Panc1 (cell line): ENCODE results near the gene NPY1R. TPM values are rescaled to one million over a fixed set of nuclear protein-coding genes. Genes with fewer than 3 reads are reported as not detected.

ENCODE experiments used
- ATAC-seq: fragments of 200-7000 bp; cut with Tn5 transposase; 2 replicates; pipeline ENCODE4 v1.9.1; 2020; ENCODE audit warnings: mild to moderate bottlenecking, moderate library complexity
- BruUV-seq: library from RNA; stranded (reverse); fragments of 400-500 nt; replicated peaks from 2 replicates; lab custom pipeline; 2021; lab: Mats Ljungman, UMichigan
- CTCF ChIA-PET: fragments of 300-600 bp; sonication (Branson Sonifier 250); formaldehyde crosslinking; loops from one replicate; lab custom pipeline; 2022; ENCODE audit warnings: antibody characterized with exemption; lab: Charles Lee
- POLR2A ChIA-PET: fragments of 300-600 bp; sonication (Branson Sonifier 250); formaldehyde crosslinking; loops from one replicate; lab custom pipeline; 2022; ENCODE audit warnings: antibody characterized with exemption; lab: Charles Lee
- DNase-seq: peaks from one replicate; pipeline ENCODE4 v3.0.0-alpha.2; 2010; ENCODE audit warnings: low read depth, low spot score
- H3K27ac ChIP-seq: 2 replicates; pipeline ENCODE4 v1.5.1; 2011; ENCODE audit warnings: mild to moderate bottlenecking, low read length, inconsistent platforms
- H3K27me3 ChIP-seq: fragments of 200-500 bp; sonication (Bioruptor generic); 2 replicates; pipeline ENCODE4 v1.6.0; 2014; ENCODE audit warnings: low read length, inconsistent platforms; ENCODE audit not compliant: control insufficient read depth, insufficient read depth
- H3K36me3 ChIP-seq: fragments of 200-500 bp; sonication (Bioruptor generic); 2 replicates; pipeline ENCODE4 v1.5.1; 2014; ENCODE audit warnings: inconsistent platforms, mild to moderate bottlenecking, low read length, moderate library complexity; ENCODE audit not compliant: control insufficient read depth, insufficient read depth
- H3K4me1 ChIP-seq: 2 replicates; pipeline ENCODE4 v1.5.1; 2011; ENCODE audit warnings: inconsistent platforms, mild to moderate bottlenecking, low read length, moderate library complexity; ENCODE audit not compliant: control insufficient read depth, insufficient read depth
- H3K4me3 ChIP-seq, 2 experiments: 2 replicates each; pipeline ENCODE4 v1.5.1; 2011 to 2012; ENCODE audit warnings: low read depth in 2 of 2, low read length in 2 of 2, mild to moderate bottlenecking in 2 of 2, inconsistent platforms in 1 of 2, moderate library complexity in 1 of 2
- H3K9me3 ChIP-seq: fragments of 200-500 bp; sonication (Bioruptor generic); 2 replicates; pipeline ENCODE4 v1.5.1; 2014; ENCODE audit warnings: low read depth, mild to moderate bottlenecking, inconsistent platforms, low read length, moderate library complexity; ENCODE audit not compliant: control insufficient read depth, insufficient read depth
- POLR2AphosphoS5 ChIP-seq: IDR thresholded peaks from 2 replicates; pipeline ENCODE4 v1.6.1; 2012; ENCODE audit warnings: mild to moderate bottlenecking, low read depth, low read length, moderate library complexity
- SIN3A ChIP-seq: IDR thresholded peaks from 2 replicates; pipeline ENCODE4 v1.6.1; 2012; ENCODE audit warnings: low read depth, mild to moderate bottlenecking, low read length, moderate library complexity, borderline replicate concordance; ENCODE audit not compliant: insufficient read depth
- TCF7L2 ChIP-seq: IDR thresholded peaks from 2 replicates; pipeline ENCODE4 v1.6.1; 2011; ENCODE audit warnings: mild to moderate bottlenecking, low read depth, low read length, inconsistent platforms
- in situ Hi-C: cut with HindIII; loops from 2 replicates; pipeline ENCODE4 v1.10.0; 2016; ENCODE audit warnings: low sequenced_read_pairs, low pct_unique_long_range_greater_than_20kb
- intact Hi-C: fragments of 100-400 bp; cut with micrococcal nuclease; formaldehyde crosslinking; loops from one replicate; pipeline ENCODE4 v1.10.0; 2022; ENCODE audit not compliant: unreplicated experiment
- total RNA-seq: library from RNA; stranded (reverse); gene quantifications from one replicate; pipeline ENCODE4 v1.2.1, GENCODE V29; 2021; ENCODE audit not compliant: unreplicated experiment
- TF ChIP-seq, protein P1 (sequence below): fragments of 450-650 bp; IDR thresholded peaks from 2 replicates; pipeline ENCODE4 v1.5.1; 2017; ENCODE audit warnings: mild to moderate bottlenecking
- TF ChIP-seq, protein P2 (sequence below), 2 experiments: IDR thresholded peaks; 2 replicates each; pipeline ENCODE4 v1.6.1; 2011 to 2012; ENCODE audit warnings: low read depth in 2 of 2, control low read depth in 1 of 2, low read length in 1 of 2, mild to moderate bottlenecking in 1 of 2, moderate library complexity in 1 of 2; ENCODE audit not compliant: insufficient read depth in 1 of 2

NPY1R gene
- total RNA-seq, 1 experiment from 2014 or later: not detected

DNA sequence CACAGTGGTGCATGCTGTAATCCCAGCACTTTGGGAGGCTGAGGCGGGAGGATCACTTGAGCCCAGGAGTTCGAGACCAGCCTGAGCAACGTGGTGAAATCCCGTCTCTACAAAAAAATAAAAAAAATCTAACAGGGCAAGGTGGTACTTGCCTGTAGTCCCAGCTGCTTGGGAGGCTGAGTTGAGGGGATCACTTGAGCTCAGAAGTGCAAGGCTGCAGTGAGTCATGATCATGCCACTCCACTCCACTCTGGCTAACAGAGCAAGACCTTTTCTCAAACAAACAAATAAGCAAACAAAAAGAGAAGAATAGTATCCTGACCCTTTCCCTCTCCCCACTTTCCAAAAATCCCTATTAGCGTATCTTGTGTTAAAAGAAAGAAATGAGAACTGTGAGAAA is 52.7 kb downstream of the NPY1R start:
- no peak for ATAC-seq
- ChIA-PET CTCF (no interaction called here), POLR2A (no interaction called here)
- H3K4me3 ChIP-seq: no peak overlapping the region
- intact Hi-C loops: no loop called here
- H3K4me1 ChIP-seq: no peaks in the 10 kb centered on the region
- in situ Hi-C loops: no loop called here
- H3K27me3 ChIP-seq: no peaks in the 10 kb centered on the region
- BruUV-seq: no TSS peak
- H3K36me3 ChIP-seq: no peaks in the 10 kb centered on the region
- DNase-seq: no peak
- no peaks in the 10 kb centered on the region for H3K9me3 ChIP-seq
- H3K27ac ChIP-seq: no peak overlapping the region
- TF ChIP-seq SIN3A: no peak
- TF ChIP-seq, protein P1, sequence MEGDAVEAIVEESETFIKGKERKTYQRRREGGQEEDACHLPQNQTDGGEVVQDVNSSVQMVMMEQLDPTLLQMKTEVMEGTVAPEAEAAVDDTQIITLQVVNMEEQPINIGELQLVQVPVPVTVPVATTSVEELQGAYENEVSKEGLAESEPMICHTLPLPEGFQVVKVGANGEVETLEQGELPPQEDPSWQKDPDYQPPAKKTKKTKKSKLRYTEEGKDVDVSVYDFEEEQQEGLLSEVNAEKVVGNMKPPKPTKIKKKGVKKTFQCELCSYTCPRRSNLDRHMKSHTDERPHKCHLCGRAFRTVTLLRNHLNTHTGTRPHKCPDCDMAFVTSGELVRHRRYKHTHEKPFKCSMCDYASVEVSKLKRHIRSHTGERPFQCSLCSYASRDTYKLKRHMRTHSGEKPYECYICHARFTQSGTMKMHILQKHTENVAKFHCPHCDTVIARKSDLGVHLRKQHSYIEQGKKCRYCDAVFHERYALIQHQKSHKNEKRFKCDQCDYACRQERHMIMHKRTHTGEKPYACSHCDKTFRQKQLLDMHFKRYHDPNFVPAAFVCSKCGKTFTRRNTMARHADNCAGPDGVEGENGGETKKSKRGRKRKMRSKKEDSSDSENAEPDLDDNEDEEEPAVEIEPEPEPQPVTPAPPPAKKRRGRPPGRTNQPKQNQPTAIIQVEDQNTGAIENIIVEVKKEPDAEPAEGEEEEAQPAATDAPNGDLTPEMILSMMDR: no peak
- TF ChIP-seq, protein P2, sequence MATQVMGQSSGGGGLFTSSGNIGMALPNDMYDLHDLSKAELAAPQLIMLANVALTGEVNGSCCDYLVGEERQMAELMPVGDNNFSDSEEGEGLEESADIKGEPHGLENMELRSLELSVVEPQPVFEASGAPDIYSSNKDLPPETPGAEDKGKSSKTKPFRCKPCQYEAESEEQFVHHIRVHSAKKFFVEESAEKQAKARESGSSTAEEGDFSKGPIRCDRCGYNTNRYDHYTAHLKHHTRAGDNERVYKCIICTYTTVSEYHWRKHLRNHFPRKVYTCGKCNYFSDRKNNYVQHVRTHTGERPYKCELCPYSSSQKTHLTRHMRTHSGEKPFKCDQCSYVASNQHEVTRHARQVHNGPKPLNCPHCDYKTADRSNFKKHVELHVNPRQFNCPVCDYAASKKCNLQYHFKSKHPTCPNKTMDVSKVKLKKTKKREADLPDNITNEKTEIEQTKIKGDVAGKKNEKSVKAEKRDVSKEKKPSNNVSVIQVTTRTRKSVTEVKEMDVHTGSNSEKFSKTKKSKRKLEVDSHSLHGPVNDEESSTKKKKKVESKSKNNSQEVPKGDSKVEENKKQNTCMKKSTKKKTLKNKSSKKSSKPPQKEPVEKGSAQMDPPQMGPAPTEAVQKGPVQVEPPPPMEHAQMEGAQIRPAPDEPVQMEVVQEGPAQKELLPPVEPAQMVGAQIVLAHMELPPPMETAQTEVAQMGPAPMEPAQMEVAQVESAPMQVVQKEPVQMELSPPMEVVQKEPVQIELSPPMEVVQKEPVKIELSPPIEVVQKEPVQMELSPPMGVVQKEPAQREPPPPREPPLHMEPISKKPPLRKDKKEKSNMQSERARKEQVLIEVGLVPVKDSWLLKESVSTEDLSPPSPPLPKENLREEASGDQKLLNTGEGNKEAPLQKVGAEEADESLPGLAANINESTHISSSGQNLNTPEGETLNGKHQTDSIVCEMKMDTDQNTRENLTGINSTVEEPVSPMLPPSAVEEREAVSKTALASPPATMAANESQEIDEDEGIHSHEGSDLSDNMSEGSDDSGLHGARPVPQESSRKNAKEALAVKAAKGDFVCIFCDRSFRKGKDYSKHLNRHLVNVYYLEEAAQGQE (IDR thresholded peaks at IDR 0.05; ENCODE audit: insufficient read depth in 1 of 2, low read depth in 2 of 2, low read length in 1 of 2): no peak
- TF ChIP-seq TCF7L2: no peak
- no peak for TF ChIP-seq POLR2AphosphoS5

DNA sequence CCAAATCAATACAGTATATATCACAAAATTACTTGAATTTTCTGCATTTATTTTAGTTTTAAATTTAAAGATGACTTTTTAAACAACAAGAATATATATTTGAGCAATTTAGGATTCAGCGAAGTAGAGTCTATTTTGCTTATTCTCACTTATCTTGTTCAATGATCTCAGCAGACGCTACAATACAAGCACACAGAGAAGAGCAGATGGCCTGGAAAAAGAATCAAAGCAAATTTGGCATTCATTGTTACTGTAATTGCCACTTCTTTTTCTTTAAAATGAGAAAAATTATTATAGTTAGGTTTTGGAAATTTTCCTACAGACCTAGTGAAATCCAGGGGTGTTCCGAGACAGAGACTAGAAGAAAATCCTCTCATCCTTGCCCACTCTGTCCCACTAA is 57.5 kb downstream of the NPY1R start:
- Histone ChIP-seq H3K36me3 (no peaks in the 10 kb centered on the region), H3K4me3 (no peak overlapping the region), H3K27ac (no peak overlapping the region), H3K9me3 (no peaks in the 10 kb centered on the region), H3K27me3 (no peaks in the 10 kb centered on the region), H3K4me1 (no peaks in the 10 kb centered on the region)
- intact Hi-C loops (no loop called here), in situ Hi-C loops (no loop called here)
- no peak for ATAC-seq
- CTCF ChIA-PET: no interaction called here
- POLR2A ChIA-PET: no interaction called here
- no TSS peak for BruUV-seq
- no peak for TF ChIP-seq TCF7L2
- TF ChIP-seq, protein P2 (IDR thresholded peaks at IDR 0.05; ENCODE audit: insufficient read depth in 1 of 2, low read depth in 2 of 2, low read length in 1 of 2): no peak
- DNase-seq: no peak

Other genes with a start within 250 kb of the NPY1R start
- gene NAF1, start 165.7 kb downstream of the NPY1R start, total RNA-seq: 15.2 TPM
- gene NPY5R, start 11.3 kb upstream of the NPY1R start, total RNA-seq: not detected
- gene TKTL2, start 141.2 kb upstream of the NPY1R start, total RNA-seq: not detected
- 26.9 TPM for gene TMA16, start 162.1 kb upstream of the NPY1R start, total RNA-seq